Mucosa of descending colon (tissue), 3 donors: ENCODE data around the gene SCD. TPM values are rescaled to one million over a fixed set of nuclear protein-coding genes. Genes with fewer than 3 reads are reported as not detected.
A peak's percentile ranks its signal among the peaks of the same experiment; 100 is the strongest.

ENCODE experiments used
- ATAC-seq: fragments of 200-7000 bp; cut with Tn5 transposase; one replicate; pipeline ENCODE4 v1.9.1; 2020; ENCODE audit warnings: mild to moderate bottlenecking, moderate library complexity
- DNase-seq, 3 donors: peaks; one replicate each; pipeline ENCODE4 v3.0.0-alpha.2; 2020
- H3K36me3 ChIP-seq: fragments of 200-600 bp; one replicate; pipeline ENCODE4 v1.8.0; 2021; ENCODE audit warnings: low read depth, mild to moderate bottlenecking
- H3K4me1 ChIP-seq: fragments of 200-600 bp; one replicate; pipeline ENCODE4 v1.8.0; 2021; ENCODE audit warnings: low read depth, mild to moderate bottlenecking
- H3K4me3 ChIP-seq: fragments of 200-600 bp; one replicate; pipeline ENCODE4 v1.8.0; 2021; ENCODE audit warnings: mild to moderate bottlenecking
- H3K9me3 ChIP-seq: fragments of 200-600 bp; one replicate; pipeline ENCODE4 v1.8.0; 2021; ENCODE audit warnings: mild to moderate bottlenecking
- CTCF ChIP-seq: fragments of 200-600 bp; IDR thresholded peaks from one replicate; pipeline ENCODE4 v1.8.0; 2022; ENCODE audit warnings: antibody characterized with exemption, mild to moderate bottlenecking
- intact Hi-C, 2 donors: fragments of 100-400 bp; cut with DNase I in 1 of 2; cut with micrococcal nuclease in 1 of 2; formaldehyde crosslinking; loops; one replicate each; pipeline versions ENCODE4 v1.11.0 to v1.11.1; 2022; cut with DNase I, micrococcal nuclease
- total RNA-seq, 3 donors: library from RNA; stranded (reverse); fragmentation: NEBNext Ultra II Directional in 2 of 3; extraction: Animal tissue kit (Norgen Biotek cat#: 25700) in 2 of 3; gene quantifications; one replicate each; pipeline versions ENCODE4 v1.2.1 to v1.2.4, GENCODE V29; 2021 to 2023
- donor health status: DM: no; HTN: no; CAD: no; lungs with moderate emphysema.
- donor health status: DM: no; HTN: no; CAD: no.
- donor health status: DM: no; HTN: yes; CAD: no.

SCD gene
- total RNA-seq, 3 donors from 2014 or later, result 40.7 to 108 (median 83.5) TPM

GRCh38 chr10:100341953-100342626 lies 4.9 kb upstream of the SCD start:
- Histone ChIP-seq H3K4me3 (no peak overlapping the region), H3K9me3 (no peaks in the 10 kb centered on the region), H3K36me3 (no peaks in the 10 kb centered on the region), H3K4me1 (peaks cover 7% of the 10 kb centered on the region)
- ATAC-seq (peak; percentile 74), DNase-seq (peak in 2 of 3 donors; percentile 67 to 76)
- TF ChIP-seq CTCF, result peak; percentile 46
- intact Hi-C loops, result no loop called here

GRCh38 chr10:100342627-100342972 lies 4.4 kb upstream of the SCD start:
- Histone ChIP-seq H3K4me3 (no peak overlapping the region), H3K4me1 (peaks cover 10% of the 10 kb centered on the region), H3K9me3 (no peaks in the 10 kb centered on the region), H3K36me3 (no peaks in the 10 kb centered on the region)
- no peak for ATAC-seq
- TF ChIP-seq CTCF, result no peak
- intact Hi-C loops, result no loop called here
- no peak for DNase-seq

- no peak for ATAC-seq
- Histone ChIP-seq H3K4me1 (peaks cover 16% of the 10 kb centered on the region), H3K9me3 (no peaks in the 10 kb centered on the region), H3K4me3 (no peak overlapping the region), H3K36me3 (no peaks in the 10 kb centered on the region)
- no peak for DNase-seq
- intact Hi-C loops, result no loop called here
- no peak for TF ChIP-seq CTCF
Measured at GRCh38 chr10:100344241-100344788, 2.7 kb upstream of the SCD start.

- Histone ChIP-seq H3K36me3 (no peaks in the 10 kb centered on the region), H3K4me1 (peaks cover 16% of the 10 kb centered on the region), H3K4me3 (no peak overlapping the region), H3K9me3 (no peaks in the 10 kb centered on the region)
- DNase-seq (no peak), ATAC-seq (no peak)
- intact Hi-C loops, result no loop called here
- no peak for TF ChIP-seq CTCF
Measured at GRCh38 chr10:100345570-100346330, 1.3 kb upstream of the SCD start.

- TF ChIP-seq CTCF, result no peak
- intact Hi-C loops, result no loop called here
Measured at GRCh38 chr10:100346351-100346764, 675 bp upstream of the SCD start.

More at GRCh38 chr10:100346351-100346764, 675 bp upstream of the SCD start:
- Histone ChIP-seq H3K36me3 (no peaks in the 10 kb centered on the region), H3K9me3 (no peaks in the 10 kb centered on the region), H3K4me1 (peaks cover 16% of the 10 kb centered on the region), H3K4me3 (peak overlapping the region; percentile 18)
- DNase-seq, result peak; percentile 59 to 86 (median 78)
- peak; percentile 58 for ATAC-seq
